MM.1S (cell line): ENCODE data around the gene KANK2.

ENCODE experiments used
- CTCF ChIP-seq: fragments of 300-600 bp; sonication (generic); IDR thresholded peaks from 2 replicates; pipeline ENCODE4 v1.5.1; 2016; ENCODE audit warnings: antibody characterized with exemption, low read length, mixed read lengths
- EZH2 ChIP-seq: fragments of 300-600 bp; sonication (generic); optimal IDR thresholded peaks from 2 replicates; pipeline ENCODE3; 2017; ENCODE audit warnings: low read depth, mild to moderate bottlenecking, antibody characterized with exemption, low read length, mixed read lengths

GRCh38 chr19:11197291-11198174, at the start of gene KANK2:
- TF ChIP-seq EZH2: no peak
- TF ChIP-seq CTCF: peak; percentile 32
